T-cell (primary cell): ENCODE measurements around the gene NLRP13. TPM values are rescaled to one million over a fixed set of nuclear protein-coding genes. Genes with fewer than 3 reads are reported as not detected.
"Not testable (repeated sequence)": the region's sequence is repeated elsewhere in the genome, so short reads cannot be mapped to it uniquely, and the experiment has no call there.

Experiments used
- ATAC-seq, 4 experiments: fragments of 200-7000 bp in 3 of 4; fragments of 150-1000 bp in 1 of 4; cut with Tn5 transposase; replicated peaks in 1 of 4; 1 replicate in 3 of 4; 2 replicates in 1 of 4; pipeline ENCODE4 v1.10.0; 2021; ENCODE audit warnings: moderate library complexity in 3 of 4, mild to moderate bottlenecking in 2 of 4, moderate number of reproducible peaks in 1 of 4
- CTCF ChIA-PET, 2 donors: fragments of 300-600 bp; sonication (Branson Sonifier 250); formaldehyde crosslinking; loops; one replicate each; lab custom pipeline; 2022; ENCODE audit warnings: antibody characterized with exemption in 2 of 2; lab: Charles Lee
- POLR2A ChIA-PET, 2 donors: fragments of 300-600 bp; sonication (Branson Sonifier 250); formaldehyde crosslinking; loops; one replicate each; lab custom pipeline; 2022; ENCODE audit warnings: antibody characterized with exemption in 2 of 2; lab: Charles Lee
- DNase-seq, 35 experiments: peaks; one replicate each; pipeline versions ENCODE4 v3.0.0 to v3.0.0-alpha.2; 2013 to 2023
- H3K27ac ChIP-seq: one replicate; pipeline ENCODE4 v1.5.1; 2013; ENCODE audit warnings: low read length
- H3K27me3 ChIP-seq, 2 experiments: replicated peaks in 1 of 2; 1 replicate in 1 of 2; 2 replicates in 1 of 2; pipeline versions ENCODE4 v1.6.1 to v1.7.0; 2013; ENCODE audit warnings: low read length in 1 of 2, mixed read lengths in 1 of 2; ENCODE audit not compliant: control insufficient read depth in 2 of 2, insufficient read depth in 2 of 2; ENCODE audit errors: extremely low read depth in 1 of 2
- H3K36me3 ChIP-seq, 2 donors: 1 replicate in 1 of 2; 2 replicates in 1 of 2; pipeline versions ENCODE4 v1.6.1 to v1.7.0; 2013; ENCODE audit warnings: low read length in 1 of 2; ENCODE audit not compliant: control insufficient read depth in 2 of 2, insufficient read depth in 1 of 2; ENCODE audit errors: extremely low read depth in 1 of 2
- H3K4me1 ChIP-seq, 2 experiments: 1 replicate in 1 of 2; 2 replicates in 1 of 2; pipeline versions ENCODE4 v1.6.1 to v1.7.0; 2013; ENCODE audit warnings: low read length in 2 of 2, mixed read lengths in 1 of 2; ENCODE audit not compliant: insufficient read depth in 2 of 2, control insufficient read depth in 1 of 2; ENCODE audit errors: extremely low read depth in 1 of 2
- H3K4me3 ChIP-seq, 2 donors: 1 replicate in 1 of 2; 2 replicates in 1 of 2; pipeline versions ENCODE4 v1.5.1 to v1.7.0; 2013; ENCODE audit warnings: mild to moderate bottlenecking in 2 of 2, low read length in 1 of 2, moderate library complexity in 1 of 2; ENCODE audit not compliant: control insufficient read depth in 1 of 2; ENCODE audit errors: extremely low read depth in 1 of 2
- H3K9me3 ChIP-seq: 2 replicates; pipeline ENCODE4 v1.7.0; 2013
- H3K27ac Mint-ChIP-seq, 2 donors: one replicate each; pipeline ENCODE4 v1.8.0; 2020 to 2021; ENCODE audit warnings: mild to moderate bottlenecking in 2 of 2, mixed read lengths in 2 of 2
- H3K27me3 Mint-ChIP-seq, 2 donors: one replicate each; pipeline ENCODE4 v1.8.0; 2021 to 2022; ENCODE audit warnings: mixed read lengths in 2 of 2
- H3K36me3 Mint-ChIP-seq: one replicate; pipeline ENCODE4 v1.8.0; 2021; ENCODE audit warnings: mixed read lengths
- H3K4me1 Mint-ChIP-seq, 3 donors: one replicate each; pipeline ENCODE4 v1.8.0; 2020 to 2022; ENCODE audit warnings: mixed read lengths in 3 of 3, mild to moderate bottlenecking in 1 of 3
- H3K4me3 Mint-ChIP-seq, 3 donors: one replicate each; pipeline ENCODE4 v1.8.0; 2020 to 2022; ENCODE audit warnings: mild to moderate bottlenecking in 3 of 3, mixed read lengths in 3 of 3, moderate library complexity in 3 of 3
- H3K9me3 Mint-ChIP-seq, 3 donors: one replicate each; pipeline ENCODE4 v1.8.0; 2020 to 2022; ENCODE audit warnings: mixed read lengths in 3 of 3
- WGBS: methylation state at CpG from one replicate; pipeline ENCODE4 v1.1.5; 2013; ENCODE audit warnings: missing lambda C conversion rate; ENCODE audit not compliant: insufficient coverage; 5-methylcytosine and 5-hydroxymethylcytosine counted together
- total RNA-seq, 35 experiments: library from RNA in 6 of 35; stranded (reverse) in 6 of 35; fragments of 120-200 nt in 1 of 35; gene quantifications; one replicate each; pipeline versions ENCODE4 v1.2.1 to v1.2.4 and lab custom pipeline; 2013 to 2026

NLRP13 gene
- total RNA-seq, 5 donors from 2014 or later (not counting 1 experiment from before 2014, with no cell fraction given) = not detected

GRCh38 chr19:55930996-55931515 lies 1.1 kb downstream of the NLRP13 start:
- no peaks in the 10 kb centered on the region for H3K36me3 ChIP-seq
- DNase-seq = no peak
- H3K4me3 ChIP-seq = no peak overlapping the region
- Mint-ChIP-seq H3K27me3 (peaks cover 0 to 3% of the 10 kb centered on the region in 2 donors), H3K4me1 (no peaks in the 10 kb centered on the region), H3K27ac (no peak overlapping the region), H3K4me3 (no peak overlapping the region), H3K36me3 (no peaks in the 10 kb centered on the region), H3K9me3 (peaks cover 14 to 35% (median 21%) of the 10 kb centered on the region in 3 donors)
- peaks cover 0 to 3% of the 10 kb centered on the region in 2 experiments for H3K27me3 ChIP-seq
- POLR2A ChIA-PET = no interaction called here
- H3K9me3 ChIP-seq = no peaks in the 10 kb centered on the region
- 88% methylated on average over 10 of the region's 14 CpGs for WGBS
- no peak for ATAC-seq
- no peaks in the 10 kb centered on the region for H3K4me1 ChIP-seq
- CTCF ChIA-PET = no interaction called here
- H3K27ac ChIP-seq = no peak overlapping the region

- peaks cover 18 to 31% (median 18%) of the 10 kb centered on the region in 3 donors for H3K9me3 Mint-ChIP-seq
- H3K4me3 ChIP-seq, H3K27me3 ChIP-seq, H3K27ac ChIP-seq, ATAC-seq, H3K4me1 ChIP-seq, H3K4me1 Mint-ChIP-seq, H3K27ac Mint-ChIP-seq, H3K4me3 Mint-ChIP-seq, H3K9me3 ChIP-seq, H3K27me3 Mint-ChIP-seq, CTCF ChIA-PET, H3K36me3 Mint-ChIP-seq, POLR2A ChIA-PET, DNase-seq, H3K36me3 ChIP-seq: not testable (repeated sequence)
- no CpG with 5 or more reads among the region's 5 CpGs for WGBS
These were observed 2.9 kb downstream of the NLRP13 start for GRCh38 chr19:55929258-55929657.

DNA sequence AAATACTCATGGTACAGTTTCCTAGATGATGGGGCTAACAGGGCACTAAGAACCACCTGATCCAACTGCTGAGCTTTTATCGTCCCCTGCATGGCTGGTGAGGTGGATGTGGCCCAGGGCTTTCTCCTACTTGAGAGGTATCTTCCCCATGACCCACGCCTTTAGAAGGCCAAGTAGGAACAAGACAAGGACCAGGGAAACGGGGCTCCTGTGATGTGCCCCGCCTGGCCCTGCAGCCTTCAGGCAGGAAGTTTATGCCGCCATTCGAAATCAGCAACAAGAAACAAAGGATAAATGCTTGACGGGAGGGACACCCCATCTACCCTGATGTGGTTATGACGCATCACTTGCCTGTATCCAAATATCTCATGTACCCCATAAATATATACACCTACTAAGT lies 4.1 kb downstream of the NLRP13 start:
- 70% methylated on average over 4 of the region's 8 CpGs for WGBS
- no peak overlapping the region for H3K4me3 ChIP-seq
- H3K27ac ChIP-seq = no peak overlapping the region
- no peaks in the 10 kb centered on the region for H3K36me3 ChIP-seq
- CTCF ChIA-PET = no interaction called here
- Mint-ChIP-seq H3K27me3 (peaks cover 0 to 3% of the 10 kb centered on the region in 2 donors), H3K9me3 (peaks cover 17 to 38% (median 23%) of the 10 kb centered on the region in 3 donors), H3K36me3 (no peaks in the 10 kb centered on the region), H3K4me3 (no peak overlapping the region), H3K27ac (no peak overlapping the region), H3K4me1 (no peaks in the 10 kb centered on the region)
- H3K27me3 ChIP-seq = peaks cover 0 to 3% of the 10 kb centered on the region in 2 experiments
- DNase-seq (no peak), ATAC-seq (no peak)
- no peaks in the 10 kb centered on the region for H3K9me3 ChIP-seq
- POLR2A ChIA-PET = no interaction called here
- no peaks in the 10 kb centered on the region for H3K4me1 ChIP-seq

DNA sequence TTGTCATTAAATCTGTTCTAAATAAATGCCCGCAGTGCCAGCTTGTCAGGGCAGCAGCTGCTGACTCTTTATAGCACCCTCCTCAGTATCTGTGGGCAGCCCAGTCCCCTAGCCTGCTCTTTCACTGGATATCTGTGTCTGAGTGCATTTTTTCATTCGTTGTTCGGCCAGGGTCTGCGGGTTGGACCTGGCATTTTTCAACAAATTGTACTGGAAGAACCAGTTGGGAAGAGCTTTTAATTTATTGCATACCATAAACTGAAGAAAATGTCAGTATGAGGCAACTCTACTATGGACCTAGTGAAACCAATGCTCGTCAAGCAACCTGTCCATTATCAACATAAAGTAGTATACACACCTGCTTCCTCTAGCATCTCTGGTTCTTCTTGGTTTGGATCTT lies 8.6 kb downstream of the NLRP13 start:
- Histone ChIP-seq H3K27me3 (no peaks in the 10 kb centered on the region), H3K27ac (no peak overlapping the region), H3K9me3 (no peaks in the 10 kb centered on the region), H3K4me3 (no peak overlapping the region), H3K4me1 (no peaks in the 10 kb centered on the region), H3K36me3 (no peaks in the 10 kb centered on the region)
- DNase-seq = no peak
- ChIA-PET POLR2A (no interaction called here), CTCF (no interaction called here)
- ATAC-seq = no peak
- H3K27me3 Mint-ChIP-seq = no peaks in the 10 kb centered on the region
- 86% methylated on average over 1 of the region's 5 CpGs for WGBS
- no peaks in the 10 kb centered on the region for H3K4me1 Mint-ChIP-seq
- H3K9me3 Mint-ChIP-seq = peaks cover 21 to 54% (median 43%) of the 10 kb centered on the region in 3 donors
- H3K27ac Mint-ChIP-seq = no peak overlapping the region
- H3K4me3 Mint-ChIP-seq = no peak overlapping the region
- H3K36me3 Mint-ChIP-seq = no peaks in the 10 kb centered on the region

DNA sequence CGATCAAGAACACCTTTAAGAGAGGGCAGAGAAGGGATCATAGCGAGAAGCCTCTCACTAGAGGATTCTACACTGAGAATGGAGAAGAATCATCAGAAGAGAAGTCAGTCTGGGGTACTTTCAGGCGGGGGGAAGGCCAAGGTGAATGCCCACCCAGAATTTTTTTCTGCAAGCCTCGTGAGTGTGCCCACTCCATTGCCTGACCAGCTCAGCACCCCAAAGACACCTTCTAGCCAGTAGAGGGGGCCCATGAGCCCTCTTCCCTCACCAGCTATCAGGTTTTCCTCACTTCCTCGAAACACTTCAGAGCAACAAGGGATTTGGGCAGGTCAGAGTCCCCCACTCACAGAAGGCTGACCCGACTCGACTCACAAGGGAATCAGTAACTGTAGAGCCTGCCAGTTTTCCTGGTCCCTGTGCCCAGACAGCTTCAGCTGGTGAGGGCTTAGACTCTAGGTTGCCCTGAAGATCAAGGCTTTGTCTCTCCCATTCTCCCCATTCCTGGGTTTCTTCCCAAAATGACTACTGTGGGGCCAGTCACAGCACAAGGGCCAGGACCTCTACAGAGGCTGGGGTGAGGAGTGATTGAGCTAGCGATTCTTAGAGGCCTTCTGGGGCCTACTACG lies 18.4 kb downstream of the NLRP13 start:
- H3K27ac Mint-ChIP-seq = no peak overlapping the region
- H3K36me3 Mint-ChIP-seq = no peaks in the 10 kb centered on the region
- Histone ChIP-seq H3K36me3 (no peaks in the 10 kb centered on the region), H3K4me1 (no peaks in the 10 kb centered on the region), H3K4me3 (no peak overlapping the region), H3K27me3 (peaks cover 0 to 6% of the 10 kb centered on the region in 2 experiments), H3K9me3 (no peaks in the 10 kb centered on the region), H3K27ac (no peak overlapping the region)
- H3K4me3 Mint-ChIP-seq = no peak overlapping the region
- ChIA-PET POLR2A (interaction anchor here in 1 of 2 donors (0.5 kb wide), 1 partner anchor 328 kb away, joined by 4 read pairs; no protein-coding TSS in a partner anchor), CTCF (no interaction called here)
- 50% methylated on average over 5 of the region's 9 CpGs for WGBS
- DNase-seq = no peak
- H3K9me3 Mint-ChIP-seq = peaks cover 23 to 36% (median 30%) of the 10 kb centered on the region in 3 donors
- no peak for ATAC-seq
- no peaks in the 10 kb centered on the region for H3K4me1 Mint-ChIP-seq
- H3K27me3 Mint-ChIP-seq = peaks cover 0 to 4% of the 10 kb centered on the region in 2 donors

DNA sequence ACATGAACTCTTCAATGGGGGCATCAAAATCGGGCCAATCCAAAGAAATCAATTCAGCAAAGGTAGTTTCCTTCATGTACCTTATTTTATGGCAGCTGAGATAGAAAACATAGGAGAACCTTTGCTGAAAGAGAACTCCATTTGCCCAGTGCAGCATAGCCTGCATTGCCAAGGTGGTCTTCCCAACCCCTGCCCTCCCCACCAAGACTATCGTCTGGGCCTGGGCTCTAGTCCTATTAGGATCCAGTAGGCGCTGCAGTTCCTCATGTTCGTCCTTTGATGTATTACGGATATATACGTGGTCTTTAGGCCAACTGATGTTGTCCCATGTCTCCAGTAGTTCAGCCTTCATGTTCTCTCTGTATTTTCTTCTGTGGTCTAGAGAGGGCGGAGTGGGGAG lies 19.2 kb downstream of the NLRP13 start:
- Mint-ChIP-seq H3K27ac (no peak overlapping the region), H3K9me3 (peaks cover 17 to 29% (median 22%) of the 10 kb centered on the region in 3 donors), H3K4me3 (no peak overlapping the region), H3K27me3 (peaks cover 0 to 4% of the 10 kb centered on the region in 2 donors), H3K36me3 (no peaks in the 10 kb centered on the region), H3K4me1 (no peaks in the 10 kb centered on the region)
- Histone ChIP-seq H3K27me3 (peaks cover 0 to 6% of the 10 kb centered on the region in 2 experiments), H3K4me3 (no peak overlapping the region), H3K4me1 (no peaks in the 10 kb centered on the region), H3K9me3 (no peaks in the 10 kb centered on the region), H3K36me3 (no peaks in the 10 kb centered on the region), H3K27ac (no peak overlapping the region)
- ATAC-seq (no peak), DNase-seq (no peak)
- POLR2A ChIA-PET = no interaction called here
- WGBS = 75% methylated on average over 6 of the region's 7 CpGs
- CTCF ChIA-PET = no interaction called here
